ENCODE measurements around the gene PDGFD. TPM values are rescaled to one million over a fixed set of nuclear protein-coding genes. Genes with fewer than 3 reads are reported as not detected.
A peak's percentile ranks its signal among the peaks of the same experiment; 100 is the strongest.

PDGFD gene
- total and polyA plus RNA-seq, 2 donors (not counting 3 experiments of a cell fraction or from before 2014, with no cell fraction given): 6.3 to 13.1 TPM

DNA sequence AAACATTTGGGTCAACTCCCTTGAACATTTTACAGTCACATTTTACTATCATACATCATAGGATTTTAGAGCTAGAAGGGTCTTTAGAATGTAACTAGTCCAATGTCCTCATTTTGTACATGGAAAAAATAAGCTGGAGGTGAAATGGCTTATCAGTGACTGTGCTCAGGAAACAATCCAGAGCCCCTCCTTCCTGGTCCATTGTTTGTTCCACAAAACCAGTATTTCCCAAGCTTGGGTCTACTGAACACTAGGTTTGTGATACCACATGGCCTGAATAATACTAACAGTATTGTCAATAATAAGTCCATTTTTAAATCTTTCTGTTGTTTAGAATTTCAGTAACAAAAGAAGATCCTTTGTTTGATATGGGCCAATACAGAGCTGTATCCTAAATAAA, 27.1 kb downstream of the PDGFD start:
- intact Hi-C loops (cut with micrococcal nuclease): no loop called here
- H3K9me3 ChIP-seq (replicated peaks; ENCODE audit: control insufficient read depth, insufficient read depth, low read length): no peaks in the 10 kb centered on the region
- DNase-seq (ENCODE audit: low read depth, low spot score) (peak; percentile 82), FAIRE-seq (peak; percentile 4)
- no peaks in the 10 kb centered on the region for H4K20me1 ChIP-seq (replicated peaks; ENCODE audit: control insufficient read depth, extremely low read depth, insufficient read depth, low read length)
- CTCF ChIA-PET: interaction anchor here (1.2 to 2.3 kb wide), 3 partner anchors 10 to 454 kb away, joined by 4 to 8 read pairs (median 4); no protein-coding TSS in a partner anchor
- H3K9ac ChIP-seq (replicated peaks; ENCODE audit: extremely low read depth, insufficient read depth, low read length): no peak overlapping the region
- no peaks in the 10 kb centered on the region for H3K9me1 ChIP-seq (replicated peaks; ENCODE audit: control insufficient read depth, extremely low read depth, insufficient read depth, low read length)
- no peaks in the 10 kb centered on the region for H3K36me3 ChIP-seq (ENCODE audit: control insufficient read depth in 2 of 2, extremely low read depth in 1 of 2, insufficient read depth in 2 of 2, low read length in 2 of 2)
- H3K27ac ChIP-seq (ENCODE audit: insufficient read depth, low read depth, low read length): no peak overlapping the region
- peaks cover 18% of the 10 kb centered on the region for H3K4me1 ChIP-seq (ENCODE audit: control insufficient read depth, extremely low read depth, insufficient read depth, low read length)
- TF ChIP-seq GATA2 (IDR thresholded peaks at IDR 0.05; ENCODE audit: insufficient read depth, insufficient read length, low read depth, low read length) (peak; percentile 35), EZH2 (IDR thresholded peaks at IDR 0.05; ENCODE audit: borderline replicate concordance, low read depth, low read length, severe bottlenecking) (no peak), JUN (IDR thresholded peaks at IDR 0.05; ENCODE audit: borderline replicate concordance, insufficient read depth, insufficient read length, low read depth) (peak; percentile 3)
- TF ChIP-seq, protein P1, sequence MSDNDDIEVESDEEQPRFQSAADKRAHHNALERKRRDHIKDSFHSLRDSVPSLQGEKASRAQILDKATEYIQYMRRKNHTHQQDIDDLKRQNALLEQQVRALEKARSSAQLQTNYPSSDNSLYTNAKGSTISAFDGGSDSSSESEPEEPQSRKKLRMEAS (IDR thresholded peaks at IDR 0.05; ENCODE audit: insufficient read depth, insufficient read length): peak; percentile 41
- H3K4me2 ChIP-seq (ENCODE audit: insufficient read depth, low read length): no peak overlapping the region
- no peaks in the 10 kb centered on the region for H3K27me3 ChIP-seq (ENCODE audit: control insufficient read depth in 2 of 2, insufficient read depth in 2 of 2, low read length in 2 of 2)
- POLR2A ChIA-PET: interaction anchor here (0.6 kb wide), 1 partner anchor 25 kb away, joined by 4 read pairs; no protein-coding TSS in a partner anchor
- H2AFZ ChIP-seq (ENCODE audit: low read depth, low read length): no peak overlapping the region
- no peak overlapping the region for H3K4me3 ChIP-seq (replicated peaks in 1 of 3; ENCODE audit: insufficient read depth in 1 of 3, low read depth in 1 of 3, low read length in 3 of 3)
- dilution Hi-C loops (cut with MboI; ENCODE audit: extremely low pct_ligation_motif_present, low sequenced_read_pairs): no loop called here
- H3K79me2 ChIP-seq (ENCODE audit: control insufficient read depth, insufficient read depth, low read length): no peaks in the 10 kb centered on the region
- no TSS peak for BruUV-seq (replicated peaks)

DNA sequence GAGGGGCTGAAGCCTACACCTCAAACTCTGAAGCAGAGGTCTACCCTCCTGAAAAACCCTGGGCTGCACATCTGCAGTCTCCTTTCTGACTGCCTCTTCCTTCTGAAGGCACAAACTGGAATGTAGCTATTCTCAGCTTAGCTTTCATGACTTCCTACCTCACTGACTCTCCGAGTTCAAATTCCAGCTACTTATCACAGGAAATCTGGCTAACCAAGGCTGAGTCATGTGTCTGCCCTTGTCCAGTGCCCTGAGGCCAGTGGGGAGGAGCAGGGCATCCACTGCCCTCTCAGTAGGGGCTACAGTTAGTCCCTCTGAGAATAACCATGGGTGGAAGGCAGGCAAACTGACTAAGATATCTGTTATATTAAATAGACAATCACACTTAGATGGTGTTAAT, 29.2 kb downstream of the PDGFD start:
- Histone ChIP-seq H3K27ac (ENCODE audit: insufficient read depth, low read depth, low read length) (no peak overlapping the region), H3K9ac (replicated peaks; ENCODE audit: extremely low read depth, insufficient read depth, low read length) (no peak overlapping the region)

More for the DNA sequence above, 29.2 kb downstream of the PDGFD start:
- H3K4me1 ChIP-seq (ENCODE audit: control insufficient read depth, extremely low read depth, insufficient read depth, low read length): peaks cover 18% of the 10 kb centered on the region
- no peaks in the 10 kb centered on the region for H3K79me2 ChIP-seq (ENCODE audit: control insufficient read depth, insufficient read depth, low read length)
- no peak overlapping the region for H3K4me3 ChIP-seq (replicated peaks in 1 of 3; ENCODE audit: insufficient read depth in 1 of 3, low read depth in 1 of 3, low read length in 3 of 3)
- H4K20me1 ChIP-seq (replicated peaks; ENCODE audit: control insufficient read depth, extremely low read depth, insufficient read depth, low read length): no peaks in the 10 kb centered on the region
- no peaks in the 10 kb centered on the region for H3K9me1 ChIP-seq (replicated peaks; ENCODE audit: control insufficient read depth, extremely low read depth, insufficient read depth, low read length)
- intact Hi-C loops (cut with micrococcal nuclease) (no loop called here), dilution Hi-C loops (cut with MboI; ENCODE audit: extremely low pct_ligation_motif_present, low sequenced_read_pairs) (no loop called here)
- BruUV-seq (replicated peaks): no TSS peak
- DNase-seq (ENCODE audit: low read depth, low spot score): peak; percentile 50
- no peaks in the 10 kb centered on the region for H3K27me3 ChIP-seq (ENCODE audit: control insufficient read depth in 2 of 2, insufficient read depth in 2 of 2, low read length in 2 of 2)
- H3K4me2 ChIP-seq (ENCODE audit: insufficient read depth, low read length): peak overlapping the region; percentile 52
- no peaks in the 10 kb centered on the region for H3K9me3 ChIP-seq (replicated peaks; ENCODE audit: control insufficient read depth, insufficient read depth, low read length)
- no peaks in the 10 kb centered on the region for H3K36me3 ChIP-seq (ENCODE audit: control insufficient read depth in 2 of 2, extremely low read depth in 1 of 2, insufficient read depth in 2 of 2, low read length in 2 of 2)
- TF ChIP-seq GATA2 (IDR thresholded peaks at IDR 0.05; ENCODE audit: insufficient read depth, insufficient read length, low read depth, low read length) (peak; percentile 92), JUN (IDR thresholded peaks at IDR 0.05; ENCODE audit: borderline replicate concordance, insufficient read depth, insufficient read length, low read depth) (no peak), FOS (IDR thresholded peaks at IDR 0.05; ENCODE audit: borderline replicate concordance, insufficient read depth, low read length) (peak; percentile 64), POLR2AphosphoS5 (IDR thresholded peaks at IDR 0.05; ENCODE audit: insufficient read depth, low read depth, low read length) (peak; percentile 16)
- TF ChIP-seq, protein P2, sequence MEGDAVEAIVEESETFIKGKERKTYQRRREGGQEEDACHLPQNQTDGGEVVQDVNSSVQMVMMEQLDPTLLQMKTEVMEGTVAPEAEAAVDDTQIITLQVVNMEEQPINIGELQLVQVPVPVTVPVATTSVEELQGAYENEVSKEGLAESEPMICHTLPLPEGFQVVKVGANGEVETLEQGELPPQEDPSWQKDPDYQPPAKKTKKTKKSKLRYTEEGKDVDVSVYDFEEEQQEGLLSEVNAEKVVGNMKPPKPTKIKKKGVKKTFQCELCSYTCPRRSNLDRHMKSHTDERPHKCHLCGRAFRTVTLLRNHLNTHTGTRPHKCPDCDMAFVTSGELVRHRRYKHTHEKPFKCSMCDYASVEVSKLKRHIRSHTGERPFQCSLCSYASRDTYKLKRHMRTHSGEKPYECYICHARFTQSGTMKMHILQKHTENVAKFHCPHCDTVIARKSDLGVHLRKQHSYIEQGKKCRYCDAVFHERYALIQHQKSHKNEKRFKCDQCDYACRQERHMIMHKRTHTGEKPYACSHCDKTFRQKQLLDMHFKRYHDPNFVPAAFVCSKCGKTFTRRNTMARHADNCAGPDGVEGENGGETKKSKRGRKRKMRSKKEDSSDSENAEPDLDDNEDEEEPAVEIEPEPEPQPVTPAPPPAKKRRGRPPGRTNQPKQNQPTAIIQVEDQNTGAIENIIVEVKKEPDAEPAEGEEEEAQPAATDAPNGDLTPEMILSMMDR (IDR thresholded peaks at IDR 0.05; ENCODE audit: extremely low read depth in 1 of 2, insufficient read depth in 1 of 2, low read depth in 1 of 2, low read length in 2 of 2): no peak
- POLR2A ChIA-PET: no interaction called here
- H2AFZ ChIP-seq (ENCODE audit: low read depth, low read length): peak overlapping the region; percentile 53
- CTCF ChIA-PET: interaction anchor here (0.7 kb wide), 1 partner anchor 258 kb away, joined by 4 read pairs; no protein-coding TSS in a partner anchor
- peak; percentile 84 for FAIRE-seq

Measured in endothelial cell of umbilical vein (primary cell).